Activated T-cell treated with anti-CD3 and anti-CD28 coated beads, Interleukin-2, amount 50 U/mL, for 1 hour (primary cell): ENCODE results near the gene MRPL32.

Source experiments
- DNase-seq: peaks from one replicate; pipeline ENCODE4 v3.0.0-alpha.2; 2020

The MRPL32 gene

DNA sequence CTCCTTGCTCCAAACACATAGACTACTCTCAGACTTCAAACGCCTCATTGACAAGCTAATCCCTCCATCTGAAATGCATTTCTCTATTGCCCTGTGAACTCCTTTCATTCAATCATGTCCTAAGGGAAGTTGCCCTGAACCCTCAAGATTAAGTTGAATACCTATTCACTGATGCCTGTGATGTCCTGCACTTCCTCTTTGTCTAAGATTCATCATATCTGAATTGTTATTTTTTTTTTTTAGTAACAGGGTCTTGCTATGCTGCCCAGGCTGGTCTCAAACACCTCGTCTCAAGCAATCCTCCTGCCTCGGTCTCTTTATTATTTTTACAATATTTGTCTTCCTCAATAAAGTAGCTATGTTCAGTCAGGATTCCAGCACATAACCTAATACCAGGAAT lies 3.4 kb upstream of the MRPL32 start:
- DNase-seq: no peak

DNA sequence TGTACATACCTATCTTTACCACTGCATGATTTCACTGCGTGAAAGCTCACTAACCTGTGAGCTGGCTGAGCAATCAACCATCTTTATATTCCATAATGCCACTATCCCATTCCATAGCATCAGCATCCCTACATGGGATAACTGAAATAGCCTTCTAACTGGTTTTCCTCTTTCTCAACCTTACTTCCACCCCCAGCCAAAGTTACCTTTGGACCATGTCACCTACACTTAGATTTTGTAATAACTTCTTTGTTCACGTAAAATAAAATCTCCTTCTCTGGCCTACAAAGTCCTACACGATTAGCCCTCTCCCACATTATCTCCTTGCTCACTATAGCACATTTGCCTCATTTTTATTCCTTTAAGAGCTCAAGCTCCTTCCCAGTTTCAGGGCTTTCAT lies 2.7 kb upstream of the MRPL32 start:
- DNase-seq: no peak

DNA sequence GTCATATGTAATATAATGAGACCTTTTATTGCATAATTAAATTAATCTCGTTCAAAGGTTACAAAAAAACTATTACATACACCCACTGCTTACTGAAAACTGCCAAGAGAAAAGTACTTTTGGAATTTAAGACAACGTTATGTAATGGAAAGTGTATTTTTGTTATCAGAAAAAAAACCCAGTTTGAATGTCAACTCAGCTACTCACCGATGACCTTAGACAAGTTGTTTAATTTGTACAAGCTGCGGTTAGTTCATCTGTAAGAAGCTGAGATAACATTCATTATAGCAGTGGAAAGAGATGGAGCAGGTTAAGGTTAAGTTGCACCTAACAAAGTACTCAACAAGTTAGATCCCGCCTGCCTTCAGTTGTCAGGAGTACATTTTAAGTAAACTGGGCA lies 1.3 kb upstream of the MRPL32 start:
- DNase-seq: no peak

- DNase-seq: no peak
Observed at GRCh38 chr7:42931447-42931833, 736 bp upstream of the MRPL32 start.

DNA sequence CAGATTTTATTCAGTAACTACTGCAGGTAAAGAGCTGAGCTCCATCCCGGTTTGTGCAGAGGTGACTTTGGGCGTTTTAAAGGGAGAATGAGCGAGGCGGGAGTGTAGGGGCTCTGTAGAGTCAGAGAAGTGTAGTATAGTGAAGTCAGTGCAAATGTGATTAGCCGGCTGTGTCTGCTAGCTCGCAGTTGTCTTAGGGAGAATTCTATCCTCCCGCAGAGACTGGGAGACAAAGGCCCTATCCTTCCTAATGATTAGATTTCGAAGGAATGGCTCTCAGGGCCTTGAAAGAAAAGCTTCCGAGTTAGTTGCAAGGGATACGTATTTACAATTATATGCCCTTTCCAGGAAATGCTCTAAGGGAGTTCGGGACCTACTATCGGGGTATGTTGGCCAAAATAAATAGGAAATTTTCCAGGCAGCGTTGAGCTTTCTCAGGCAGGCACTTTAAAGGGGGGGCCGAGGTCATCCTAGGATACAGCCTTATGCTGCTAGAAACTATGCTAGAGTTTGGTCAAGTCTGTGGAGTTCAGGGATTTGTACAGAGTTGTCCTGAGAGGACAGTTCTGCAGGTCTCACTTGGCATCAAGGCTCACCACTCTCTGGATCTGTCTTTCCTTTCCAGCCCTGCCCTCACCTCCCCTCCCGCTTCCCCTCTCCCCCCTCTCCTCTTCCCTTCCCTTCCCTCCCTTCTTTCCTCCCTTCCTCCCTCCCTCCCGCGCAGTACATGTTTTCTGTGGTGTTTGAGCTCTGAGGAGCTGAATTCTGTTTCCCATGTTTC lies 825 bp downstream of the MRPL32 start:
- DNase-seq: no peak

- no peak for DNase-seq
Observed at GRCh38 chr7:42934291-42934690, 2.1 kb downstream of the MRPL32 start.

DNA sequence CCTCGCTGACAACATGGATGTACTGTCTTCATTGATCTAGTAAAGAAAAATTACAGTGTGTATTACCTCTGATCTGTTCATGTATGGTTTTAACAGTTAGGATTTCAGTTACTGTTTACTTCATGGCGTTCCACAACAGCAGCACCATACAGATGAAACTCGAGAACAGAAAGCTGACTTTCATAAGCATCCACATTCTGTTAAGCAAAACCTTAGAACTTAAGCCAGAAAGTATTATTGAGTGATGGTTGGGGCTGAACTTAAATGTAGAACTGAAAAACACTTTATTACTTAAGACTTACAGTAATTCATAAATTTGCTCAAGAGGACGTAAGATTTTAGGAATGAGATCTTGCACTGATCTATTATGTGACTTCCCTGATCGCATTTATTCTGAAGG lies 3.7 kb downstream of the MRPL32 start:
- DNase-seq: no peak

DNA sequence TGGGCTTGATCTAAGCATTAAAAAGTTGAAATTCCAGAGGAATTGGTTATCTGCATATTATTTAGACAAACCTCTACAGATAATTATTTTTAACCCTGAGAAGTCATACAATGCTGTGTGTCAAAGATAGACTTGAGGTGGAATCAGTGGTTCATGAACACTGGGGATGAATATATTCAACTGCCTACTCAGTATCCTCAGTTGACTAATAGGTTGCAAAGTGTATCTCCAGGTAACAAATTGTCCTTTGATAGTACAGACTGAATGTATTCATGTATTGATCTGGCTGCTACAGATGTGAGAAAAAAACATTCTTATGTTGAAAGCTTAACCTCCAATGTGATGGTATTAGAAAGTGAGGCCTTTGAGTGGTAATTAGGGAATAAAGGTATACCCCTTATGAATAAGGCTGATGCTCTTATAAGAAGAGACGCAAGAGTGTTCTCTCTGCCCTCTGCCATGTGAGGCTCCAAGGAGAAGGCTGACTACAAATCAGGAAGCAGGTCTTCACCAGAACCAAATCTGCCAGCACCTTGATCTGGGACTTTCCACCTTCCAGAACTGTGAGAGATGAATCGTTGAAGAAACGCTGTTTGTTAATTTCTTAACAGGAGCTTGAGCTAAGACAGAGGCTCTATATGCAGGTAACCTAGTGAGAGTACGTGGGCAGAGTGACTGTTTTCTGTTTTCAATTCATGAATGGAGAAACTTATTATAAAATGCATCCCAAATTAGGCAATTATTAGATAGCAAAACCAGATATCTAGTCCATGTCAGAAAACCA lies 7.5 kb downstream of the MRPL32 start:
- DNase-seq: no peak

- DNase-seq: peak; percentile 74
Observed at GRCh38 chr7:42940985-42941847, 9.0 kb downstream of the MRPL32 start.

DNA sequence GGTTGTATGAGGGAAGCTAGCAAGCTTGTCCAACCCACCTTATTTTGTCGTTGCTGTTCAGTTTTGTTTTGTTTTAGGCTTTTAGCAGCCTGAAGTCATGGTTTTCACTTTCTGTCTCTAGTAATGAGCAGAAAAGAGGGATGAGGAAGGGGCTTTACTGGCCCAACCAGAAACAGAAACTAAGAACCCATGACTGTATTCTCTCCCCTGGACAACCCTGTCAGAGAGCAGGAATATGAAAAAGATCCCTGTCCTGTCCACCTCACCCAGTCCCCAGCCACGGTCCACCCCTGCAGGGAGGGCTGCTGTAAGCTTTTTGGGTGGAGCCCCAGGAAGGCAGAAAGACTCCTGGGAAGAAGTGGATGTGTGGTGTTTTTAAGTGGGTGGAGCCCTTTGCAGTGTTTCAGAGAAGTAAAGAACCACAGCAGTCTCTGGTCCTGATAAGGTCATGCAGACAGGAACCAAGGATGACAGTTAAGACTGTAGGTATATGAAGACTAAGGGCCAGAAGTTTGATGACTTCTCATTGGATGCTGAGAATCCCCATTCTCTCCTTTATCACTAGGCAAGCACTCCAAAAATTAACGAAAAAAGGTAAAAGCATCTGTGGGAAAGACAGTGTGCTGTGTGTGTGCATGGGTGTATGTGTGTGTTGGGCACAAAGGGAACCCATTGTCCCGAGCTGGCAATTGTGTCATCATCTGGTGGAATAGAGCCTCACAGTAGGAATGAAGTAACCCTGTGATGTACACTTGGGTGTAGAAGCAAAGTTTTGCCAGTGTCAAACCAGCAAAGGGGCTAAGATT lies 13.8 kb downstream of the MRPL32 start:
- DNase-seq: no peak

- no peak for DNase-seq
Observed at GRCh38 chr7:42946627-42946950, 14.4 kb downstream of the MRPL32 start.

DNA sequence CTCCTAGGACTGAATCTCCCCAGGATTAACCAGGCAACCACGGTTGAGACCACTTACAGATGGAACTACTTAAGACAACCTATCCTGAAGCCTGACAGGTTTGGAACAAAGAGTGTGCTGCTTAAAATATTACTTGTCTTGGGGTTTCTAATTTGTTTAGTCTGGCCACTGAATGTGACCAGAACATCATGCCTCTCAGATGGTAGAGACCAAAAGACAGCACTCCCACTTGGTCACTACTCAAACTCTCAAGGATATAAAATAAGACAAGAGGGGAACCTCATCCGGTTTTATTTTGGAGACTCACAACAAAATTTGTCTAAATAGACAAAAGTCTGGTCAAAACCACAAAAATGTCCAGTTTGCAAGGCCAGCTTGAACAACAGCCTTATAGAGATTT lies 15.3 kb downstream of the MRPL32 start:
- no peak for DNase-seq

GRCh38 chr7:42950417-42950816 lies 18.2 kb downstream of the MRPL32 start:
- no peak for DNase-seq

- DNase-seq: no peak
Observed at GRCh38 chr7:42952328-42952727, 20.2 kb downstream of the MRPL32 start.

DNA sequence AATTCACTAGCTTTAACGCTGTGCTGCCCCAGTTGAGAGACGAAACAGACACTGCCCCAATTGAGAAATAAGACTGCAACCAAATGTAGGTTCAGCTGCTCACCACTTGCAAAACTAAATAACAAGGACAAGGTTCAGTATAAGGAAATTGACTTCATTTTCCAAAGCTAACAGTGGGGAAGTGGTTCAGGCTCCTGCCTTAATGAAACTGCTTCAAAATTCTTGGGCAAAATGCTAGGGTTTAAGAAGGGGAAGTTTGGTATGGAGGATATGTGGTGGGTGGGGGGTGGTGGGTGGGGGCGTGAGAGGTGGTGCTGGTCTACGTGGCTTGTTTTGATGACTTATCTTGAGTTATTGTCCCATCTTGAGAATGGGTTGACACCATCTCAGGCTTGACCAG lies 21.8 kb downstream of the MRPL32 start:
- no peak for DNase-seq

DNA sequence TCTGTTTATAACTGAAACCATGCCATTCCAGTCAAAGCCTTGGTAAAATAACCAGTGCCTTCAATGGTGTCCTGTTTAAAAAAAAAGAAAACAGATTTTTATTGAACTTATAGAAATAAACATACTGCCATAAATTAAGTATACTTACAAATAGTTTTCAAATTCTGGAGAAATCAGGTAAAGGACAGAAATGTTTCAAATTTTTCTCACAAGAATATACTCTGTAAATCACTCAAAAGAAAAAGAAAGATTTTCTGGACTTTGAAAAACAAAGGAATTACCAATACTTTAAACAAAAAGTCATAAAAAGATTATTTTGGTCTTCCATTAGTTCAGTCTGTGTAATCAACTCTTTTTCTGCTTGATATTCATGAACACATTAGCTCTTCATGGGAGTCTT lies 23.9 kb downstream of the MRPL32 start:
- DNase-seq: no peak

GRCh38 chr7:42959549-42959948 lies 27.4 kb downstream of the MRPL32 start:
- DNase-seq: no peak

GRCh38 chr7:42960762-42961161 lies 28.6 kb downstream of the MRPL32 start:
- no peak for DNase-seq

DNA sequence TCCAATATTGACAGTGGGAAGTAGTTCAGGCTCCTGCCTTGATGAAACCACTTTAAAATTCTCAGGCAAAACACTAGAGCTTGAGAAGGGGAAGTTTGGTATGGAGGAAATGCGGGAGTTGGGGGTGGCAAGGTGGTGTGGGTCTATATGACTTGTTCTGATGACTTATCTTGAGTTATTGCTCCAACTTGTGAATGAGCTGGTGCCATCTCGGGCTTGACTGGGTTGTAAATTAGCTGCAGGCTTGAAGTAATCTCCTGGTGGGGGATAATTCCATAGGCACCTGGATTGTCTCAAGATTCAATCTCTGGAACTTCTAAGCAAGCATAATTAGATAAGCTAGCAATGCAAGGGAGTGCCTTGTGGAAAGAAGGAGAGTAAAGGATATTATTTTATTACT lies 29.0 kb downstream of the MRPL32 start:
- DNase-seq: no peak

- DNase-seq: no peak
Observed at GRCh38 chr7:42964293-42964692, 32.1 kb downstream of the MRPL32 start.

DNA sequence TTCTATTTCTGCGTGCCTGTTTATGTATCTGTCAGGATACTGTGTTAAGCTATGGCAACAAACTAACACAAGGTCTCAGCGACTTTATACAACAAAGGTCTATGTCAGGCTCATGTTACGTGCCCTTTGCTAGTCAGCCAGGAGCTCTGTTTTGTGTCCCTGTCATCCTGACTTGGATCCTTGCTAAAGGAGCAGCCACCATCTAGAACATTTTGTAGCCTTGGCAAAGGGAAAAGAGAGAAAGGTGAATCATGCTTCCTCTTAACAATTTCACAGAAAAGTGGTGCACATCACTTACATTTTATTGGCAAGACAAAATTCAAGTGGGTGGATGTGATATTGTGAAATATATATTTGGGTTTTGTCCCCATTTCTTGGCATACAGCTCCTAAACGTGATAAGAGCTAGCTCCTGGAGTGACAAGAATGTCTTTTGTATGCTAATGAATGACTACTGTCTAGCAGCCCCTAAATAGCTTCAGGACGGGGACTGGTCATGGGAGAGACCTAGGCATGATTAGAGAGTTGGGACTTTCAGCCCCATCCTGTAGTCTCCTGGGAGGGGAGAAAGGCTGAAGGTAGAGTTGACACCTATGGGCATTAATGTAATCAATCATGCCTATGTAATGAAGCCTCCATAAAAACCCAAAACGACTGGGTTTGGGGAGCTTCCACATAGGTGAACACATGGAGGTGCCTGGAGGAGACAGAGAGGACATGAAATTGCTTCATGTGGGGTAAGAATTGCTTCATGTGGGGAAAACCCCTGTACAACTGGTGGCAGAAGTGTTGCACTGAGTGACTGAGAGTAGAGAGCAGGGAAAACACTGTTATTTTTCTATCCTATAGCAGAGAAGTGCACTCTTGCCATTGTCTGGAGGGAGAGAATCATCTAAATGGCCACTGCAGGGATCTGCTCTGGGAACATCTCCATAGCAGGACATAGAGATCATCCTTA lies 33.0 kb downstream of the MRPL32 start:
- DNase-seq: no peak

GRCh38 chr7:42967391-42967790 lies 35.2 kb downstream of the MRPL32 start:
- no peak for DNase-seq
